Tibial nerve (tissue), 4 donors: ENCODE data around the gene VMP1. TPM values are rescaled to one million over a fixed set of nuclear protein-coding genes. Genes with fewer than 3 reads are reported as not detected.

Experiments
- DNase-seq, 2 donors: peaks; one replicate each; pipeline ENCODE4 v3.0.0-alpha.2; 2019; ENCODE audit warnings: low spot score in 2 of 2
- H3K27ac ChIP-seq, 4 donors: fragments of 200-600 bp; sonication (generic) in 3 of 4; one replicate each; pipeline ENCODE4 v1.5.1; 2017 to 2019; ENCODE audit warnings: mild to moderate bottlenecking in 1 of 4
- H3K27me3 ChIP-seq, 2 donors: fragments of 200-600 bp; sonication (generic) in 1 of 2; one replicate each; pipeline versions ENCODE4 v1.5.1 to v1.6.0; 2017 to 2019
- H3K36me3 ChIP-seq, 3 donors: fragments of 200-600 bp; sonication (generic); one replicate each; pipeline ENCODE4 v1.5.1; 2018 to 2019
- H3K4me1 ChIP-seq, 4 donors: fragments of 200-600 bp; sonication (generic) in 3 of 4; one replicate each; pipeline ENCODE4 v1.5.1; 2017 to 2019
- H3K4me3 ChIP-seq, 4 donors: fragments of 200-600 bp; sonication (generic) in 3 of 4; one replicate each; pipeline ENCODE4 v1.5.1; 2017 to 2019; ENCODE audit warnings: mild to moderate bottlenecking in 1 of 4, moderate library complexity in 1 of 4
- H3K9me3 ChIP-seq, 4 donors: fragments of 200-600 bp; sonication (generic) in 3 of 4; one replicate each; pipeline ENCODE4 v1.5.1; 2017 to 2019
- EP300 ChIP-seq, 2 donors: sonication (generic); formaldehyde crosslinking; IDR thresholded peaks; one replicate each; pipeline ENCODE4 v1.6.1; 2017; ENCODE audit warnings: antibody characterized with exemption in 2 of 2, mild to moderate bottlenecking in 1 of 2
- POLR2A ChIP-seq, 2 donors: fragments of 450-650 bp; IDR thresholded peaks; one replicate each; pipeline ENCODE4 v1.6.1; 2017; ENCODE audit warnings: antibody characterized with exemption in 2 of 2, mild to moderate bottlenecking in 2 of 2, moderate library complexity in 2 of 2
- WGBS, 2 donors: methylation state at CpG; one replicate each; pipeline ENCODE4 v1.1.5; 2018; 5-methylcytosine and 5-hydroxymethylcytosine counted together
- total RNA-seq, 4 donors: library from RNA; depleted of rRNA; stranded (reverse); fragments of >200 nt; gene quantifications; one replicate each; pipeline ENCODE4 v1.1.0, GENCODE V29; 2016
- TF ChIP-seq, protein P1 (sequence below), 5 experiments: fragments of 200-600 bp in 3 of 5; fragments of 450-650 bp in 2 of 5; sonication (generic) in 3 of 5; IDR thresholded peaks; one replicate each; pipeline ENCODE4 v1.5.1; 2016 to 2019; ENCODE audit warnings: antibody characterized with exemption in 5 of 5, mild to moderate bottlenecking in 3 of 5, moderate library complexity in 2 of 5

The VMP1 gene
- total RNA-seq, 4 donors from 2014 or later = 113 to 427 (median 203) TPM

DNA sequence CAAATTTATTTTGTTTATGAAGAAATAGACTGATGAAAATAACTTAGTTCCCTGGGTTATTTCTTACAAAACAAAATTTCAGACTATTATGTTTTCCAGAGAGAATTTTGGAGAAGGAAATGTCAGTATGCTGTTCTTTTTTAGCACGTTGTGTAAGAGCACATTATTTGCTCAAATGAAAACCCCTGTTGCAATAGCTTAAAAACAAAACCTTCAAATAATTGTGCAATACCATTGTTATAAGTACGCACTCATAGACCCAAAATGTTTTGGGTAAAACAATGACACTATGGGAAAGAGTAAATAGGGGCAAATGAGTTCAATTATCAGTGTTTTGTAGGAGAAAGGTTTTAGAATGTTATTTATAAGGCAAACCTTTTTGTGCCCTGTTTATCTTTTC is 18.2 kb downstream of the VMP1 start:
- Histone ChIP-seq H3K27ac (peak overlapping the region in 3 of 4 donors; percentile 59 to 77 (median 76)), H3K9me3 (no peaks in the 10 kb centered on the region), H3K36me3 (no peaks in the 10 kb centered on the region), H3K27me3 (no peaks in the 10 kb centered on the region), H3K4me1 (peaks cover 0 to 48% (median 8%) of the 10 kb centered on the region in 4 donors), H3K4me3 (no peak overlapping the region)
- 14 to 15% methylated on average over 2 of the region's 2 CpGs for WGBS, 2 donors
- no peak for DNase-seq
- TF ChIP-seq, protein P1, sequence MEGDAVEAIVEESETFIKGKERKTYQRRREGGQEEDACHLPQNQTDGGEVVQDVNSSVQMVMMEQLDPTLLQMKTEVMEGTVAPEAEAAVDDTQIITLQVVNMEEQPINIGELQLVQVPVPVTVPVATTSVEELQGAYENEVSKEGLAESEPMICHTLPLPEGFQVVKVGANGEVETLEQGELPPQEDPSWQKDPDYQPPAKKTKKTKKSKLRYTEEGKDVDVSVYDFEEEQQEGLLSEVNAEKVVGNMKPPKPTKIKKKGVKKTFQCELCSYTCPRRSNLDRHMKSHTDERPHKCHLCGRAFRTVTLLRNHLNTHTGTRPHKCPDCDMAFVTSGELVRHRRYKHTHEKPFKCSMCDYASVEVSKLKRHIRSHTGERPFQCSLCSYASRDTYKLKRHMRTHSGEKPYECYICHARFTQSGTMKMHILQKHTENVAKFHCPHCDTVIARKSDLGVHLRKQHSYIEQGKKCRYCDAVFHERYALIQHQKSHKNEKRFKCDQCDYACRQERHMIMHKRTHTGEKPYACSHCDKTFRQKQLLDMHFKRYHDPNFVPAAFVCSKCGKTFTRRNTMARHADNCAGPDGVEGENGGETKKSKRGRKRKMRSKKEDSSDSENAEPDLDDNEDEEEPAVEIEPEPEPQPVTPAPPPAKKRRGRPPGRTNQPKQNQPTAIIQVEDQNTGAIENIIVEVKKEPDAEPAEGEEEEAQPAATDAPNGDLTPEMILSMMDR (IDR thresholded peaks at IDR 0.05) = no peak
- no peak for TF ChIP-seq POLR2A (IDR thresholded peaks at IDR 0.05)
- peak; percentile 89 to 91 for TF ChIP-seq EP300 (IDR thresholded peaks at IDR 0.05)

DNA sequence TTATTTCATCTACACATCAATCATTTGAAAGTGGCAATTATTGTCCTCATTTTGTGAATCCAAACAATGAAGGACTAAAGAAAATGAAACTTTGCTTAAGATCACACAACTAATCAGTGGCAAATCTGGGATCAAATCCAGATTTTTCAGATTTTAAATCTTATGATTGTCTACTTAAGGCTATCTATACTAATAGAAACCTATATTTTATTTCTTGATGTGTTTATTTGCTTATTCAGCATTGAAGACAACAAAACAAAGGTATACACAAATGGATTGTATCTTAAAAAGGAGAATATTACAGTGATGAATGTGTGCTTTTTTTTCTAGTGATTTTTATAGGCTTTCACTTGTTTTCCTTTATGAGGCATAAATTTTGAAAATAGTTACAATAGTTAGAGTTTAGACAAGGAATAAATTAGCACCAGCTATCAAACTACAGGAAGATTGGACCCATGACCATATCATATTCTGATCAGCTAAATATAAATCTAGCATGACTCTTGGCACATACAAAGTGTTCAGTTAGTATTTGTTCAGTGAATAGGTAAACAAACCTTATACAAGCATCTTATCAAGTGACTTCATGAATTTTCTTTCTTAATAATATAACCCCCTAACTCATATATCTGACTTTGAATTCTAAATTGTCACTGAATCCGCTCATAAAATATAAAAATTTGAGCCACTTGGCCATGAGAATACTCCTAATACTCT is 20.5 kb downstream of the VMP1 start:
- no peak for DNase-seq
- TF ChIP-seq EP300 (IDR thresholded peaks at IDR 0.05) = no peak
- TF ChIP-seq, protein P1 (IDR thresholded peaks at IDR 0.05) = no peak
- no peak for TF ChIP-seq POLR2A (IDR thresholded peaks at IDR 0.05)
- Histone ChIP-seq H3K36me3 (peaks cover 0 to 5% (median 0%) of the 10 kb centered on the region in 3 donors), H3K27ac (peak overlapping the region in 1 of 4 donors; percentile 37), H3K4me1 (peaks cover 0 to 48% (median 5%) of the 10 kb centered on the region in 4 donors), H3K4me3 (no peak overlapping the region), H3K9me3 (no peaks in the 10 kb centered on the region), H3K27me3 (no peaks in the 10 kb centered on the region)
- WGBS, 2 donors = 98 to 100% methylated on average over 1 of the region's 1 CpG

DNA sequence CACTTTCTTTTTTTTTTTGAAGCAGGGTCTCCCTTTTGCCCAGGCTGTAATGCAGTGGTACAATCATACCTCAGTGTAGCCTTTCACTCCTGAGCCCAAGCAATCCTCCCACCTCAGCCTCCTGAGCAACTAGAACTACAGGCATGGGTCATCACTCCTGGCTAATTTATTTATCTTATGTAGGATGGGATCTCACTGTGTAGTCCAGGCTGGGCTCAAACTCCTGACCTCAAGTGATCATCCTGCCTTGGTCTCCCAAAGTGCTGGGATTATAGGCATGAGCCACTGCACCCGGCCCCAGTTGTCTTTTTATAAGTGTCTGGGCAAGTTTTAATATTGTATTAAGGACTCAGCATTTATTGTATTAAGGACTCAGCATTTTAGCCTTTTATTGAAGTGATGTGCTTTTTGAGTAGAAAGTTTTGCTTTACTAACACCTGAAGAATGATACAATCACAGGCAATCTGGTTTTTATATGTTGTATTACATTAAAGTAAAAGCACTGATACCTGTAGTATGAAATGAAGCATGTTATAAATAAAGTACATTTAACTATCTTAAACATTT is 22.9 kb downstream of the VMP1 start:
- Histone ChIP-seq H3K4me1 (peaks cover 0 to 25% (median under 1%) of the 10 kb centered on the region in 4 donors), H3K4me3 (no peak overlapping the region), H3K9me3 (no peaks in the 10 kb centered on the region), H3K27me3 (no peaks in the 10 kb centered on the region), H3K27ac (no peak overlapping the region), H3K36me3 (peaks cover 0 to 15% (median 0%) of the 10 kb centered on the region in 3 donors)
- DNase-seq = no peak
- TF ChIP-seq, protein P1 (IDR thresholded peaks at IDR 0.05) = no peak
- no peak for TF ChIP-seq EP300 (IDR thresholded peaks at IDR 0.05)
- TF ChIP-seq POLR2A (IDR thresholded peaks at IDR 0.05) = no peak
- 91 to 94% methylated on average over 1 of the region's 1 CpG for WGBS, 2 donors

DNA sequence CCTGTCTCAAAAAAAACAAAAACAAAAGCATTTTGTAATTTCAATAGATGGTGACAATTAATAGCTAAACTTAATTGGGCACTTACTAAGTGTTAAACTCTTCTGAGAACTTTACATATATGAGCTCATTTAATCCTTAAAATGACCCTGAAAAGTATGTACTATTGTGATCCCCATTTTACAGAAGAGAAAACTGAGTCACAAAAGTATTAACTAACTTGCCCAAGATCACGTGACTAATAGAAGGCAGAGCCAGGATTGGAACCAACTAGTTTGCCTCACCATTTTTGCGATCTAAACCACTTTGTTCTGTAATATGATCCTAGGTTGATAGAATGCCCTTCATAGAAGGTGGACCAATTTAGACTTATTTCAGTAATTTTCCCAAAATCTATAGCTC is 26.2 kb downstream of the VMP1 start:
- DNase-seq = no peak
- Histone ChIP-seq H3K4me1 (peaks cover 0 to 9% (median 0%) of the 10 kb centered on the region in 4 donors), H3K4me3 (no peak overlapping the region), H3K9me3 (no peaks in the 10 kb centered on the region), H3K36me3 (peaks cover 0 to 38% (median 0%) of the 10 kb centered on the region in 3 donors), H3K27me3 (no peaks in the 10 kb centered on the region), H3K27ac (no peak overlapping the region)
- WGBS, 2 donors = 95 to 96% methylated on average over 2 of the region's 2 CpGs
- TF ChIP-seq, protein P1 (IDR thresholded peaks at IDR 0.05) = no peak
- TF ChIP-seq EP300 (IDR thresholded peaks at IDR 0.05) = no peak
- TF ChIP-seq POLR2A (IDR thresholded peaks at IDR 0.05) = no peak

DNA sequence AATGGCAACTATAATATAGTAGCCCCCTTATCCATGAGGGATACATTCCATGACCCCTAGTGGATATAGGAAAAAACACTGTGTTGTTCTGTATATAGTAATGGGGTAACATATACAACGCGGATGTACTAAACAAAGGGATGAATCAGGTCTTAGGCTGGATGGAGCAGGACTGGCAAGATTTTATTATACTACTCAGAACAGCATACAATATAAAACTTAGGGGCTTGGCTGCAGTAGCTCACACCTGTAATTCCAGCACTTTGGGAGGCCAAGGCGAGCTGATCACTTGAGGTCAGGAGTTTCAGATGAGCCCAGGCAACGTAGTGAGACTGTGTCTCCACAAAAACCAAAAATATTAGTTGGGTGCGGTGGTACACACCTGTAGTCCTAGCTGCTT is 26.8 kb downstream of the VMP1 start:
- Histone ChIP-seq H3K4me1 (peaks cover 0 to 5% (median 0%) of the 10 kb centered on the region in 4 donors), H3K36me3 (peaks cover 0 to 39% (median 0%) of the 10 kb centered on the region in 3 donors), H3K4me3 (no peak overlapping the region), H3K9me3 (no peaks in the 10 kb centered on the region), H3K27ac (no peak overlapping the region), H3K27me3 (no peaks in the 10 kb centered on the region)
- TF ChIP-seq, protein P1 (IDR thresholded peaks at IDR 0.05) = no peak
- TF ChIP-seq EP300 (IDR thresholded peaks at IDR 0.05) = no peak
- no peak for TF ChIP-seq POLR2A (IDR thresholded peaks at IDR 0.05)
- DNase-seq = no peak
- 93 to 97% methylated on average over 5 of the region's 5 CpGs for WGBS, 2 donors
